Astrocyte of the cerebellum (primary cell): Measurements from ENCODE around the gene SPTLC2.
A peak's percentile ranks its signal among the peaks of the same experiment; 100 is the strongest.

Experiments used
- DNase-seq: peaks from one replicate; pipeline ENCODE4 v3.0.0-alpha.2; 2011; ENCODE audit warnings: low read depth
- H3K4me3 ChIP-seq: 2 replicates; pipeline ENCODE4 v1.5.1; 2011; ENCODE audit warnings: mild to moderate bottlenecking, low read depth, low read length, moderate library complexity
- CTCF ChIP-seq: IDR thresholded peaks from 2 replicates; pipeline ENCODE4 v1.5.1; 2012; ENCODE audit warnings: low read length, low read depth, moderate library complexity, mild to moderate bottlenecking; ENCODE audit errors: missing control alignments
- in situ Hi-C: cut with HindIII; loops from 2 replicates; pipeline ENCODE4 v1.10.0; 2017; ENCODE audit warnings: low sequenced_read_pairs

SPTLC2 gene

GRCh38 chr14:77582511-77582910 is 33.9 kb downstream of the SPTLC2 start:
- in situ Hi-C loops, result no loop called here
- H3K4me3 ChIP-seq, result no peak overlapping the region
- no peak for DNase-seq
- no peak for TF ChIP-seq CTCF

GRCh38 chr14:77580964-77581505 is 35.4 kb downstream of the SPTLC2 start:
- peak; percentile 80 for DNase-seq
- peak overlapping the region; percentile 1 for H3K4me3 ChIP-seq
- in situ Hi-C loops, result no loop called here
- no peak for TF ChIP-seq CTCF

GRCh38 chr14:77580477-77580876 is 36.0 kb downstream of the SPTLC2 start:
- DNase-seq, result no peak
- in situ Hi-C loops, result no loop called here
- no peak for TF ChIP-seq CTCF
- H3K4me3 ChIP-seq, result no peak overlapping the region

GRCh38 chr14:77579780-77580179 is 36.7 kb downstream of the SPTLC2 start:
- no peak for DNase-seq
- H3K4me3 ChIP-seq, result no peak overlapping the region
- no peak for TF ChIP-seq CTCF
- in situ Hi-C loops, result no loop called here

GRCh38 chr14:77579065-77579464 is 37.4 kb downstream of the SPTLC2 start:
- no peak overlapping the region for H3K4me3 ChIP-seq
- DNase-seq, result no peak
- TF ChIP-seq CTCF, result no peak
- in situ Hi-C loops, result no loop called here

- no peak for DNase-seq
- in situ Hi-C loops, result no loop called here
- no peak for TF ChIP-seq CTCF
- H3K4me3 ChIP-seq, result no peak overlapping the region
Observed at GRCh38 chr14:77574446-77575115, 41.9 kb downstream of the SPTLC2 start.

DNA sequence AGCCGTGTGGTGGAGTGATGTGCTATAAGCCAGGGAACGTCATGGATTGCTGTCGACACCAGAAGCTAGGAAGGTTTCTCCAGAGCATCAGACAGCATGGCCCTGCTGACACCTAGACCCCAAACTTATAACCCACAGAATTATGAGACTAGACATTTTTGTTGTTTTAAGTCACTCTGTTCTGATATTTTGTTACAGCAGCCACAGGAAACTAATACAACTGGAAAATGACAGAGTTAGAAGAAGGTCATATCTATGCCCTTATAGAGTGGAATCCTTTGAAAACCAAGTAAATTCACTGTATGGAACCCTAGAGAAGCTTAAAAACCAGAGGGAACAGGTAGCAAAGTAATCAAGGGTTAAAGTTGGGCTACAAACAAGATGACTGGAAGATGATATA is 42.5 kb downstream of the SPTLC2 start:
- DNase-seq, result no peak
- in situ Hi-C loops, result no loop called here
- no peak for TF ChIP-seq CTCF
- H3K4me3 ChIP-seq, result no peak overlapping the region
